Measurements from ENCODE around the gene DTX2.

GRCh38 chr7:76428149-76428823, 33.2 kb upstream of the DTX2 start:
- TF ChIP-seq CTCF (conservative IDR thresholded peaks at IDR 0.05; ENCODE audit: low read length) (no peak), EZH2phosphoT487 (IDR thresholded peaks at IDR 0.05; ENCODE audit: borderline replicate concordance) (no peak)

All from Loucy (cell line).